HG02938 (cell line): Measurements from ENCODE around the gene PML.
"Not testable (repeated sequence)": the region's sequence is repeated elsewhere in the genome, so short reads cannot be mapped to it uniquely, and the experiment has no call there.

ENCODE experiments used
- ATAC-seq: cut with Tn5 transposase; IDR thresholded peaks from one replicate; pipeline ENCODE4 v1.9.1; 2021; ENCODE audit warnings: mild to moderate bottlenecking, moderate library complexity; ENCODE audit not compliant: unreplicated experiment

The PML gene

DNA sequence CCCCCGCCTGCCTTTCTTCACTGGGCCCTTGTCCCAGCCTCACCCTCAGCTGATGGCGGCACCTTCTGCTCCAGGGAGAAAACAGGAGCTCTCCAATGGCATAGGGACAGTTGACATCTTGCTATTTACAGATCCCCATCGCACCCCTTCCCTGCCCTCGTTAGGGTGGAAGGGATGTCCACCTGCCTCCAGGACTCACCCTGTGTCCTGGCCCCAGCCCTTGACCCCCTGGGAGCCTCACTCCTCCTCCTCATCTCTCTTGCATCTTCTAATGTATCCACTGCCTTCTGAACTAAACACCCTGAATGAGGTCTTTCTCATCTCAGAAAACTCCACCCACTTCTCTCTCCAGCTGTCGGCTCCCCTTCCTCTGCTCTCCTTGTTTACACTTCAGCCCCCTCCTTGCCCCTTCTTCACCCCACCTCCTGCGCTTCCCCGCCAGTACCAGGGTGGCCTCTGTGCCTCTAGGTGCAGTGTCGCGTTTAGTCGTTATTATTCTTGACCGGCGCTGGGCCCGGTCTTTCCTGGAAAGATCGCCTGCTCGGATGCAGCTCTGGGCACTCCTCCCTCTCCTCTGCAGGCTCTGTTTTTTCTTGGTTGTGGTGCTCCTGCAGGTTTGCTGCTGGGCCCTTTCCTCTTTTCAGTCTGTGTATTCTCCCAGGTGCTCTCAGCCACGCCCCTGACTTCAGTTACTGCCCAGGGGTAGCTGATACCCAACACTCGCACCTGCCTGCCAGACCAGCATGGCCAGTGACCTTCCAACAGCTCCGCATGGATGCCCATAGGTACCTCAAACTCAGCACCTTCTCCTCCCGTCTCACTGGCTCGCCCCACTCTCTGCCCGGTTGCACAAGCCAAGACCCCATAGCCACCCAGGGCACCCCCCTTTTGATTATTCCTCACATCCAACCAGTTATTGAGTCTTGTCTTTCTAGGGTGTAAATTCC is 42.9 kb downstream of the PML start:
- no peak for ATAC-seq

GRCh38 chr15:74038707-74039655 is 44.5 kb downstream of the PML start:
- no peak for ATAC-seq

DNA sequence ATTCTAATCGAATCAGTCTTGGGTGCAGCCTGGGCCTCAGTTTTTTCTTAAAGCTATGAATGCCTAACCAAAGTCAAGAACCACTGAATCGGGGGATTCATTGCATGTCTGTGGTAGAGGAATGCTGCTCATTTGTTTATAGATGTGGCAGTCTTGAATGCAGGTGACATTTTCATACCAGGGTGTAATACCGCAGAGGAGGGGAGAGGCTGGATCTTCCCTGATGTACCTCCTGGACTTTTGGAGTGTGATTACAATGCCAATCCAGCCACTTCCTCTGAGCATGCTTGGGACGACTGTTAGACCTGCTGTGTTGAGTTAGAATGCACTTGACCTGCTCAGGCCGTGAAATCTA is 45.1 kb downstream of the PML start:
- no peak for ATAC-seq

DNA sequence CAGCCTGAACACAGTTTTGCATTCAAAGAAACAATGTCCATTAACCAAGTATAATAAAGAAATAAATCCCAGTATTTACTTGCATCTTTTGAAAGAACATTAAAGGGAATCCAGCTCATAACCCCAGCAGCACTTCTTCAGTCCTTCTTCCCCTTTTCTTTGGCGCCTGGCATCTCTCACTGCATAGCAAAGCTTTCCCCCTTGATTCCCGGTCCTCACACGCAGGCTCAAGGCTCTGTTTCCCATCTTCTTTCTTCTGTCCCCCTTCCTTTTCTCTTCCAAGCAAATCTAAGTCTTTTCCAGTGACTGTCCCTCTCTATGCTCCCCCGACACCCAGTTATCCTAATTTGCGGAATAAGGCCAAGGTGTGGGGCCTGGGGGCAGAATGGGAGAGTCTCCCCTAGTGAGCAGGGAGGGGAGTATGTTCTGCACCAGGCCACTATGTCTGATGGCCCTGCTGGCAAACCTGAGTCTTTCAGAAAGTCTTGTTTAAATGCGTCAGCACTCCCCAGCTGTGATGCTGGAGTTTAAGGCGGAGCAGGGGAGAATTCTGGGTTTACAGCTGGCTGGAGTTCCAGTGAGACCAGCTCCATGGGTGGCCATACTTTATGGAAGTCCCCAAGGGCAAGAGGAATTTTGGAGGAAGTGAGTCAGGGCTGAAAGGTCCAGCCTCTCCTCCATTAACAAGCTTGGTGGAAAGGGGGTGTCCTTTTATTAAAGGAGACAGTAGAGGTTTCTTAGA is 45.8 kb downstream of the PML start:
- ATAC-seq = no peak

DNA sequence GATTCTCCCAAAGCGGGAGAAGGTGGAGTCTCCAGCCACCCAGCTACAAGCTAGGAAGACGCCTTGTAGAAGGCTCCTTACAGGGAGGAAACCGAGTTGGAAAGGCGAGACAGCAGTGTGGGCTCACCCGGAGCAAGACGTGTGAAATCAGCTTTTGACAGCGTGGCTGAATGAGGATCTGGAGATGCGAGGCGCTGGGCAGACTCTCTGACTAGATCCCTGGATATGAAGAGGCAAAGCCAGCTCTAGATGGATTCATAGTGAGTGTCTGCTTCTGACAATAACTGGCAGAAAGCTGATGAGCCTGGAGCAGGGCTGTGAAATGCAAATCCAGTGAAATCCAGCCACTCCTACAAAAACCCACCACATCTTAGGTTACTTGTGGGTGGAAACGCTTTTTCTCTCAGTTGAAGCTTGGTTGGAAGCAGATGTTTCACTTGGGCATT is 46.8 kb downstream of the PML start:
- ATAC-seq = no peak

DNA sequence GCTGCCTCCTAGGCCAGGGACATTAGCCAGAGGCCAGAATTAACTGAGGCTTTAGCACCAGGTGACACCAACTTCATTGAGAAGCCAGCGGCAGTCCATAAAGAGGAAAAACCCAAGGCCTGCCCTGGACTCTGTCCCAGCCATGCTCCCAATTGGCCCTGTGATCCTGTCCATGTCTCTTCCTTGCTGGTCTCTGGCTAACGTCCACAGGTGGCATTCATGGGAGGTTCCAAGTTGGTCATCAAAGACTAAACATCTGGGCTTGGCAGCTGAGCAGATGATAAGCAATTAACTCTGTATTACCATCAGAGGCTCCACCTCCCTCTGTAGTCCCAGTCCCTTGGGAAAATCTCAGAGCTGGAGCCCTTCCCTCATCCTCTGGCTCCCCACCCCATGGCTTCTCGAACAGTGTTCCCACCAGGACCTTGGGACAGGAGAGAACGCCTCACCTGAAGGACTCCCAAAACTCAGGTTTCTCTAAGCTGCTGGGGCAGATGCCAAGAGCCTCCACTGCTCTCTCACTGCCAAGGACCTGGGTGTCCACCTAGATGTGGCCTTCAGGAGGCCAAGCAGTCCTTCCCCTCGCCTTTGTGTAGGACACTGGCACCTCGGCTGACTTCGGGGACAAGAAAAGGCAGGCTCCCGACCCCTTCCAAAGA is 47.4 kb downstream of the PML start:
- ATAC-seq = no peak

GRCh38 chr15:74042603-74043424 is 48.3 kb downstream of the PML start:
- no peak for ATAC-seq

GRCh38 chr15:74043425-74044266 is 49.1 kb downstream of the PML start:
- ATAC-seq = no peak

GRCh38 chr15:74044267-74045110 is 50.0 kb downstream of the PML start:
- no peak for ATAC-seq

DNA sequence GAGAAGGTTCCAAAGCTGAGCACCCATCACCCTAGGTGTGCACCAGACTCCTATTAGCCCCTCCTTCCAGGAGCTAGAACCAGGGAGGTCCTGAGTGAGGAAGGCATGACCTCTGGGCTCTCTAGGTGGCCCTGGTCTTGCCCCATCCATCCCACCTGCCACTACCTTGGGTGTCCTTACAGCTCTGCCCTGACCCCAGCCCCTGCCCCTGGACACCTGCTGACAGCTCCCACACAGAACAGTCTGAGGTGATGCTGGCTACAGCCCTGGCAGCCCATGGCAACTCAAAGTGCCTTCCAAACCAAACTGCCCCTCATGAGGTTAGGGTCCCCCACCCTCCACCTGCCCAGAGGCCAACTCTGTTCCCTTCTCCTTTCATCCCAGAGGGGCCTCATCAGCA is 50.7 kb downstream of the PML start:
- ATAC-seq = no peak

DNA sequence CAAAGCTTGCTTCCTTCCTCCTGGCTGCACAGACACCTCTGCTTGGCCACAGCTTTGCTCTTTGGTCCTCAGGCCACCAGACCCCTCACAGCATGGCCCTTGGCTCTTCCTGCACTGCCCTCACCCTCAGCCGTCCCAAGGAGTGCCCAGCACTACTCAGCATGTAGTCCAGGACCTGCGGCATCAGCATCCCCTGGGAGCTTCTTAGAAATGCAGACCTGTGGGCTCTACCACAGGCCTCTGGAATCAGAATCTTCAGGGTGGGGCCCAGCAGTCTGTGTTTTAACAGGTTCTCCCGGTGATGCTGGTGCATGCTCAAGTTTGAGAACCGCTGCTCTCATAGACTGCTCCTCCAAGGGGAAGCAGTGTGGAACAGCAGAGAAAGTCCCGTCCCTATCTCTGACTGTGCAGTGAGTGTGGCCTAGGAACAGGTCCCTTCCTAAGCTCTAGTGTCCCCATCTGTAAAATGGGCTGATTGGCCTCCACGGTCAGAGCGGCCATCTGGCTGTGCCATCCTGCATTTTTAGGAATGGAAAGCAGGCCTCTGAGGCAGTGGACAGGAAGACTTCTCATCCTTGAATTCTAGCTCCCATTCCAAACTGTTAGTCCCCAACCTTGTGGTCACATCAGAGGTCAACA is 51.2 kb downstream of the PML start:
- ATAC-seq = no peak

DNA sequence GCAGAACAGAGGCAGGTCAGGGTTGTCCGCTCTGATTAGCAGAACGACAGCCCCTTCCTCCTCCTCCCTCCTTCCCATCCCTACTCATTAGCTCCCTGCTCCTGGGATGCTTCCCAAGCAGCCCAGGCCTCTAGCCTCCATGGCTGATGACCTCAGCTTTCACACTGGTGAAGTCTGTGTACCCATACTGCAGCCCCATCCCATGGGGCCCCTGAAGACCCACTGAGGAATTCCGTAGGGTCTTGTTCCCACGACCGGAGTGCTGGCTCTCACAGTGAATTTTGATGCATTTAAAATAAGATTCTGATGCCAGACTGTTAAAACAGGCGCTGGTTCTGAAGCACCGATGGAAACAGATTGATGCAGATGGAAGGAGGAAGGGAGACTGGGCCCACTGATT is 51.8 kb downstream of the PML start:
- no peak for ATAC-seq

- ATAC-seq = no peak
These were observed 55.6 kb downstream of the PML start for GRCh38 chr15:74050127-74050526.

DNA sequence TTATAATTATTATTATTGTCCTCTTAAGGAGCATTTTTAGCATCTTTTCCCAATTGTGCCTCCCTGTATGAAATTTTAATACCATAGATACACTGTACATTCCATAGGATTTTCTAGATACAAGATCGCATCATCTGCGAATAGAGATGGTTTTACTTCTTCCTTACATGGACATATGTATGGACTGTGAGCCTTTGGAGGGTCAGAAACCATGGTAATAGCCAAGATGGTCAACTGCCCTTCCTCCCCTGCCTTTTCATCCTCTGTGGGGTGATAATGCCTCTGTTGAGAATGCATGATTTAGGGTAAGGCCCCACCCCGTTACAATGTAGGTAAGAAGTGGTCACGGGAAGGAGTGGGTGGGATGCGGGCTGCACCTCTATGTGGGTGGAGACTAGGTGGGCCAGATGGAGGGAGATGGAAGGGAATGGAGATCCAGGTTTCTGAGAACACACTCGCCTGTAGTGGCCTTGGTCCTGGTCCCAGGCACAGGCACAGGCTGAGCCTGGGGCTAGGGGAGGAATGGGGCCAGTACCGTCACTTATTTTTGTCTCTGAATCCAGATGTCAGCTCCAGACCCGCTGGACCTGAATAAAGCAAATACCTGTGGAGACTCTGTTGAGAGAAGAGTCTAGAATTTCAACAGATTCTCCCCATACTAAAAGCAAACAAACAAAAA is 56.2 kb downstream of the PML start:
- ATAC-seq = no peak

DNA sequence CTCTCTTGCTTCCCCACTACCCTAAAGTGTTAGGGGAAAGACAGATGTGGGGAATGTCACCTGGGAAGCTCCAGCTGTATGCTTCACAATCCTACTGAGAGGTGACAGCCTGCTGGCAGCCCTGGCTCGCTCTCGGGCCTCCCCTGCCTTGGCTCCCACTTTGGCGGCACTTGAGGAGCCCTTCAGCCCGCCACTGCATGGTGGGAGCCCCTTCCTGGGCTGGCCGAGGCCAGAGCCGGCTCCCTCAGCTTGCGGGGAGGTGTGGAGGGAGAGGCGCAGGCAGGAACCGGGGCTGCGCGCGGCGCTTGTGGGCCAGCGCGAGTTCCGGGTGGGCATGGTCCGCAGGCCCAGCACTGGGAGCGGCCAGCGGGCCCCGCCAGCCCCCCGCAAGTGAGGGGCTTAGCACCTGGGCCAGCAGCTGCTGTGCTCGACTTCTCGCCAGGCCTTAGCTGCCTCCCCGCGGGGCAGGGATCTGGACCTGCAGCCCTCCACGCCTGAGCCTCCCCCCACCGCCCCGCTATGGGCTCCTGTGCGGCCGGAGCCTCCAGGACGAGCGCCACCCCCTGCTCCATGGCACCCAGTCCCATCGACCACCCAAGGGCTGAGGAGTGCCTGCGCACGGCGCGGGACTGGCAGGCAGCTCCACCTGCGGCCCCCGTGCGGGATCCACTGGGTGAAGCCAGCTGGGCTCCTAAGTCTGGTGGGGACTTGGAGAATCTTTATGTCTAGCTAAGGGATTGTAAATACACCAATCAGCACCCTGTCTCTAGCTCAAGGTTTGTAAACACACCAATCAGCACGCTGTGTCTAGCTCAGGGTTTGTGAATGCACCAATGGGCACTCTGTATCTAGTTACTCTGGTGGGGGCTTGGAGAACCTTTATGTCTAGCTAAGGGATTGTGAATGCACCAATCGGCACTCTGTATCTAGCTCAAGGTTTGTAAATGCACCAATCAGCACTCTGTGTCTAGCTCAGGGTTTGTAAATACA is 58.0 kb downstream of the PML start:
- not testable (repeated sequence) for ATAC-seq

GRCh38 chr15:74053517-74053916 is 59.0 kb downstream of the PML start:
- no peak for ATAC-seq
